Measurements from ENCODE around the gene SPRED1.

DNA sequence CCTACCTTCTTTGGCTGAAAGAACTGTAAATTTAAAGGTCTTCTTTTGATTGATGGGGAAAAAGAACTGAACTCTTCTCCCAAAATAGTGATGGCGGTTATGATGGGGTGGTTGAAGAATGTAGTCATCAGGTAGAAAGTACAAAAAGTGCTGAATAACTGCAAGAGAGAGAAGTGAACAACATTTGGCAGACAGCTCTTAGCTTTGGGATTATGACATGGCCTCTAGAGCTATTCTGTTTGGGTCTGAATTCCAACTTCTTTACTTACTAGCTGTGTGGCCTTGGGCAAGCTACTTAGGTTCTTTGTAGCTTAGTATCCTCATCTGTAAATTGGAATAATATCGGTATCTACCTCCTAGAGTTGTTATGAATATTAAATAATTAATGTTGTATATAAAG is 91.7 kb downstream of the SPRED1 start:
- no peak for TF ChIP-seq POLR2A (IDR thresholded peaks at IDR 0.05; ENCODE audit: low read length)
- no peak for TF ChIP-seq GATA1 (IDR thresholded peaks at IDR 0.05; ENCODE audit: low read depth, low read length)

Data from erythroblast (primary cell).